PC-3 (cell line): ENCODE results near the gene C3orf38. TPM values are rescaled to one million over a fixed set of nuclear protein-coding genes. Genes with fewer than 3 reads are reported as not detected.
A peak's percentile ranks its signal among the peaks of the same experiment; 100 is the strongest.

ENCODE experiments used
- ATAC-seq: fragments of 200-7000 bp; cut with Tn5 transposase; 2 replicates; pipeline ENCODE4 v1.9.1; 2020; ENCODE audit warnings: mild to moderate bottlenecking, moderate library complexity
- BruUV-seq: library from RNA; stranded (reverse); fragments of 400-500 nt; replicated peaks from 2 replicates; lab custom pipeline; 2021; lab: Mats Ljungman, UMichigan
- CTCF ChIA-PET: fragments of 300-600 bp; sonication (Branson Sonifier 250); formaldehyde crosslinking; loops from one replicate; lab custom pipeline; 2022; ENCODE audit warnings: antibody characterized with exemption; lab: Charles Lee
- POLR2A ChIA-PET: fragments of 300-600 bp; sonication (Branson Sonifier 250); formaldehyde crosslinking; loops from one replicate; lab custom pipeline; 2022; ENCODE audit warnings: antibody characterized with exemption; ENCODE audit not compliant: unreplicated experiment; lab: Charles Lee
- DNase-seq: peaks from one replicate; pipeline ENCODE4 v3.0.0-alpha.2; 2015
- H2AFZ ChIP-seq: fragments of 300-600 bp; sonication (generic); 2 replicates; pipeline ENCODE4 v1.6.0; 2016; ENCODE audit warnings: antibody characterized with exemption, low read length
- H3F3A ChIP-seq: fragments of 300-600 bp; sonication (generic); one replicate; pipeline ENCODE4 v1.6.0; 2017; ENCODE audit warnings: antibody characterized with exemption, low read length, control low read depth, mild to moderate bottlenecking; ENCODE audit not compliant: unreplicated experiment
- H3K27ac ChIP-seq: fragments of 300-600 bp; sonication (generic); 2 replicates; pipeline ENCODE4 v1.5.1; 2016; ENCODE audit warnings: mild to moderate bottlenecking, low read length
- H3K27me3 ChIP-seq: fragments of 300-600 bp; sonication (generic); 2 replicates; pipeline ENCODE4 v1.6.1; 2016; ENCODE audit warnings: low read length, mixed read lengths
- H3K36me3 ChIP-seq: fragments of 300-600 bp; sonication (generic); 2 replicates; pipeline ENCODE4 v1.6.1; 2016; ENCODE audit warnings: low read depth, mixed run types, low read length, mixed read lengths
- H3K4me1 ChIP-seq: fragments of 300-600 bp; sonication (generic); 2 replicates; pipeline ENCODE4 v1.5.1; 2016; ENCODE audit warnings: low read length; ENCODE audit not compliant: insufficient read depth
- H3K4me2 ChIP-seq: fragments of 300-600 bp; sonication (generic); 2 replicates; pipeline ENCODE4 v1.6.0; 2016; ENCODE audit warnings: low read length
- H3K4me3 ChIP-seq: fragments of 300-600 bp; sonication (generic); 2 replicates; pipeline ENCODE4 v1.5.1; 2016; ENCODE audit warnings: mild to moderate bottlenecking, low read length, mixed read lengths
- H3K79me2 ChIP-seq: fragments of 300-600 bp; sonication (generic); 2 replicates; pipeline ENCODE4 v1.6.1; 2017; ENCODE audit warnings: low read length, mixed read lengths
- H3K9ac ChIP-seq: fragments of 300-600 bp; sonication (generic); 2 replicates; pipeline ENCODE4 v1.6.0; 2016; ENCODE audit warnings: mild to moderate bottlenecking, low read length
- H3K9me2 ChIP-seq: fragments of 300-600 bp; sonication (generic); replicated peaks from 2 replicates; pipeline ENCODE4 v1.6.1; 2016; ENCODE audit warnings: mixed run types, low read length, mixed read lengths
- H3K9me3 ChIP-seq: fragments of 300-600 bp; sonication (generic); 2 replicates; pipeline ENCODE4 v1.6.1; 2016; ENCODE audit warnings: low read length, mixed read lengths
- H4K20me1 ChIP-seq: fragments of 300-600 bp; sonication (generic); 2 replicates; pipeline ENCODE4 v1.6.1; 2016; ENCODE audit warnings: low read length, mixed read lengths
- EZH2phosphoT487 ChIP-seq: fragments of 300-600 bp; sonication (generic); IDR thresholded peaks from 2 replicates; pipeline ENCODE4 v1.6.1; 2018; ENCODE audit warnings: mild to moderate bottlenecking, antibody characterized with exemption, low read length, borderline replicate concordance
- intact Hi-C: fragments of 100-400 bp; cut with micrococcal nuclease; formaldehyde crosslinking; loops from 2 replicates; pipeline ENCODE4 v1.9.0; 2023
- total RNA-seq: library from RNA; depleted of rRNA; stranded (reverse); fragments of >200 nt; gene quantifications from 2 replicates; pipeline ENCODE4 v1.2.3, GENCODE V29; 2014
- TF ChIP-seq, protein P1 (sequence below): fragments of 300-600 bp; sonication (generic); conservative IDR thresholded peaks from 2 replicates; pipeline ENCODE4 v1.5.1; 2017; ENCODE audit warnings: antibody characterized with exemption, low read depth, mild to moderate bottlenecking, low read length

The C3orf38 gene
- total RNA-seq, 1 experiment from 2014 or later: 24.3 TPM

DNA sequence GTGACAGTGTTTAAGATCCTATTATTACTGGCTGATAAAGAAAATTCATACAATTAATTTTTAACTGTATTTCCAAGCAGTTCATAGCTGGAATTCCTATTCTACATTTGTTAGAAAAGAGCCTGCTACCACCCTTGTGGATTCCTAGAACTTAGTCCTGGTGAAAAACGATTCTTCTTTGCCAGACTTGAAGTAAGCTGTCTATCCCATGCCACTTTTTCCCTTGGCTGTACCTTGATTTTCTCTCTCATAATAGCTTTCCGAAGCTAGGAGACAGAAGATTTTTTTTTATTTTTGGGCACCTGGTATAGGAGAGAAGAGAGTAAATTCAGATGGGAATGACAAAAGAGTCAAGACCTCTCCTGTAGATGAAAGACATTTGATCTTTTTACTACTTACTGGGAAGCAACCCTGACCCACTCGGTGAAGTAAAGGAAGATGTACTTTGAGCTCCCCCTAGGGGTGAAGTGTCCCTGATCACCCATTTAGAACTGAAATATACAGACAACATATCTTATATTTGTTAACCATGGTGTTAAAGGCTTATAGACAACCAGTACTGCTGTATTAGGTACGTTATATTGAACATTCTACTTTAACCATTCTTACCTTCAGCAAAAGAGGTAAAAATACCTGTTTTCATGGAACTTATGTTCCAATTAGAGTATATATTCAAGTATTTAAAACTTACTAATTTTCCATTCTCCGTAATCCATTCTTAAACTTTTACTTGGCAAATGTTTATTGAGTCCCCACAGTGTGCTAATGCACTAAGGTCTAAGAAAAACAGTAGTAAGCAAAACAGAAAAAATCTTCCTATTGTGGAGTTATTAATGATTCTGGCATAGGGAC, 36.2 kb upstream of the C3orf38 start:
- BruUV-seq: TSS peak; percentile 11
- POLR2A ChIA-PET: no interaction called here
- Histone ChIP-seq H2AFZ (no peak overlapping the region), H3K4me2 (no peak overlapping the region), H3K27me3 (no peaks in the 10 kb centered on the region), H3K9me2 (no peaks in the 10 kb centered on the region), H3K4me1 (no peaks in the 10 kb centered on the region), H3K9ac (no peak overlapping the region), H3K9me3 (no peaks in the 10 kb centered on the region), H3K79me2 (no peaks in the 10 kb centered on the region), H4K20me1 (no peaks in the 10 kb centered on the region), H3K27ac (no peak overlapping the region), H3K36me3 (peaks cover 10% of the 10 kb centered on the region; the same call in 1 of the 2 replicates), H3F3A (no peaks in the 10 kb centered on the region), H3K4me3 (no peak overlapping the region)
- peak; percentile 86 for DNase-seq
- TF ChIP-seq, protein P1, sequence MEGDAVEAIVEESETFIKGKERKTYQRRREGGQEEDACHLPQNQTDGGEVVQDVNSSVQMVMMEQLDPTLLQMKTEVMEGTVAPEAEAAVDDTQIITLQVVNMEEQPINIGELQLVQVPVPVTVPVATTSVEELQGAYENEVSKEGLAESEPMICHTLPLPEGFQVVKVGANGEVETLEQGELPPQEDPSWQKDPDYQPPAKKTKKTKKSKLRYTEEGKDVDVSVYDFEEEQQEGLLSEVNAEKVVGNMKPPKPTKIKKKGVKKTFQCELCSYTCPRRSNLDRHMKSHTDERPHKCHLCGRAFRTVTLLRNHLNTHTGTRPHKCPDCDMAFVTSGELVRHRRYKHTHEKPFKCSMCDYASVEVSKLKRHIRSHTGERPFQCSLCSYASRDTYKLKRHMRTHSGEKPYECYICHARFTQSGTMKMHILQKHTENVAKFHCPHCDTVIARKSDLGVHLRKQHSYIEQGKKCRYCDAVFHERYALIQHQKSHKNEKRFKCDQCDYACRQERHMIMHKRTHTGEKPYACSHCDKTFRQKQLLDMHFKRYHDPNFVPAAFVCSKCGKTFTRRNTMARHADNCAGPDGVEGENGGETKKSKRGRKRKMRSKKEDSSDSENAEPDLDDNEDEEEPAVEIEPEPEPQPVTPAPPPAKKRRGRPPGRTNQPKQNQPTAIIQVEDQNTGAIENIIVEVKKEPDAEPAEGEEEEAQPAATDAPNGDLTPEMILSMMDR: peak; percentile 93
- no peak for TF ChIP-seq EZH2phosphoT487
- intact Hi-C loops: loop anchor here (1.0 to 10.0 kb wide), 4 partner anchors 55 to 849 kb away; no protein-coding TSS in a partner anchor
- peak; percentile 97 for ATAC-seq
- CTCF ChIA-PET: interaction anchor here (0.5 to 1.1 kb wide), 6 partner anchors 59 to 1339 kb away, joined by 3 to 7 read pairs (median 3); no protein-coding TSS in a partner anchor

DNA sequence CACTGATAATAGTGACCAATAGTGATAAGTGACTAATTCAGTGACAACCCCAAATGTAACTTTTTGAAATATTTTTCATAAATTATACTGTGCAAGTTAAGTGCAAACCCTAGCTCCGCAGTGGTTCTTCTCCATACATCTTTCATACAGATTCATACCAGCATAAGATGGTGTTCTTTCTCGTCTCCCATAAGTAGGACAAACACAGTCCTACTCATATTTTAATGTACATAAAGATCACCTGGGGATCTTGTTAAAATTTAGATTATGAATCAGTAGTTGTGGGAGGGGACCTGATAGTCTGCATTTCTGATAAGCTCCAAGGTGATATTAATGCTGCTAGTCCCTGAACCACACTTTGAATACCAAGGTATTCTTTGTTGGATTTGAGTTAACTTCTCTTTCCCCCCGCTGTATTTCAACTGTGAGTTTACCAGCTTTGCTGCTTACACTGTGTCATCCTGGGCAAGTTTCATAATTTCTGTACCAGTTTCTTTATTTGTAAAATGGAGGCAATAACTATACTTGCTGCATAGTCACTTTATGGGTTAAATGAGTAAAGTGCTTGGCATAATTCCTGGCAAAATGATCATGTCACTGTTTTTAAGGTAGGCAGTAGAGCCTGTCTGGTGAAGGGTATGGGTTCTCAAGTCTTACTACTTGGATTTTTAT, 34.7 kb upstream of the C3orf38 start:
- Histone ChIP-seq H3K27me3 (no peaks in the 10 kb centered on the region), H3F3A (no peaks in the 10 kb centered on the region), H3K4me1 (no peaks in the 10 kb centered on the region), H3K4me3 (no peak overlapping the region), H3K9ac (no peak overlapping the region), H3K36me3 (peaks cover 11% of the 10 kb centered on the region; the same call in 1 of the 2 replicates), H3K4me2 (no peak overlapping the region), H3K9me3 (no peaks in the 10 kb centered on the region), H3K27ac (no peak overlapping the region), H4K20me1 (no peaks in the 10 kb centered on the region), H3K9me2 (no peaks in the 10 kb centered on the region), H2AFZ (no peak overlapping the region), H3K79me2 (no peaks in the 10 kb centered on the region)
- intact Hi-C loops: loop anchor here (5.0 to 10.0 kb wide), 2 partner anchors 83 to 850 kb away; no protein-coding TSS in a partner anchor
- no peak for DNase-seq
- no peak for TF ChIP-seq EZH2phosphoT487
- TF ChIP-seq, protein P1: no peak
- POLR2A ChIA-PET: interaction anchor here (0.6 kb wide), 1 partner anchor 27 kb away, joined by 5 read pairs; no protein-coding TSS in a partner anchor
- no TSS peak for BruUV-seq
- ATAC-seq: no peak
- CTCF ChIA-PET: interaction anchor here (0.7 kb wide), 1 partner anchor 128 kb away, joined by 3 read pairs; no protein-coding TSS in a partner anchor
